ENCODE measurements around the gene NCF4. TPM values are rescaled to one million over a fixed set of nuclear protein-coding genes. Genes with fewer than 3 reads are reported as not detected.
A peak's percentile ranks its signal among the peaks of the same experiment; 100 is the strongest.

Gene NCF4
- total RNA-seq, 2 donors from 2014 or later, result not detected

- Mint-ChIP-seq H3K9me3 (no peaks in the 10 kb centered on the region), H3K4me1 (no peaks in the 10 kb centered on the region), H3K4me3 (no peak overlapping the region), H3K27me3 (ENCODE audit: insufficient read depth) (peaks cover 11% of the 10 kb centered on the region), H3K27ac (no peak overlapping the region), H3K36me3 (ENCODE audit: low read depth) (no peaks in the 10 kb centered on the region)
- H3K9me3 ChIP-seq (ENCODE audit: control insufficient read depth, low read length), result no peaks in the 10 kb centered on the region
- H3K4me1 ChIP-seq (ENCODE audit: control insufficient read depth, insufficient read depth, low read length), result no peaks in the 10 kb centered on the region
- H3K9ac ChIP-seq (ENCODE audit: extremely low read depth, low read length, poor library complexity, severe bottlenecking), result no peak overlapping the region
- H3K27me3 ChIP-seq (ENCODE audit: control insufficient read depth, insufficient read depth, low read length, poor library complexity, severe bottlenecking), result peaks cover 5% of the 10 kb centered on the region
- 96 to 97% methylated on average over 2 to 3 of the region's 3 CpGs for WGBS, 2 experiments (ENCODE audit: insufficient coverage in 1 of 2, insufficient read length in 1 of 2)
- H3K36me3 ChIP-seq (ENCODE audit: control insufficient read depth, insufficient read depth, low read length), result no peaks in the 10 kb centered on the region
- no peak for DNase-seq
- no peak for TF ChIP-seq CTCF (conservative IDR thresholded peaks at IDR 0.05)
- no peak overlapping the region for H3K4me3 ChIP-seq (ENCODE audit: low read length)
- no peak overlapping the region for H3K27ac ChIP-seq (ENCODE audit: low read depth, low read length)
Observed at GRCh38 chr22:36872084-36872483, 11.3 kb downstream of the NCF4 start.

- Mint-ChIP-seq H3K9me3 (no peaks in the 10 kb centered on the region), H3K4me3 (no peak overlapping the region), H3K27ac (no peak overlapping the region), H3K4me1 (peaks cover 4% of the 10 kb centered on the region), H3K27me3 (ENCODE audit: insufficient read depth) (peaks cover 14% of the 10 kb centered on the region), H3K36me3 (ENCODE audit: low read depth) (no peaks in the 10 kb centered on the region)
- H3K4me1 ChIP-seq (ENCODE audit: control insufficient read depth, insufficient read depth, low read length), result no peaks in the 10 kb centered on the region
- H3K9ac ChIP-seq (ENCODE audit: extremely low read depth, low read length, poor library complexity, severe bottlenecking), result no peak overlapping the region
- no peaks in the 10 kb centered on the region for H3K9me3 ChIP-seq (ENCODE audit: control insufficient read depth, low read length)
- peaks cover 5% of the 10 kb centered on the region for H3K27me3 ChIP-seq (ENCODE audit: control insufficient read depth, insufficient read depth, low read length, poor library complexity, severe bottlenecking)
- TF ChIP-seq CTCF (conservative IDR thresholded peaks at IDR 0.05), result no peak
- WGBS, 2 experiments (ENCODE audit: insufficient coverage in 1 of 2, insufficient read length in 1 of 2), result 95 to 96% methylated on average over 2 of the region's 2 CpGs
- no peaks in the 10 kb centered on the region for H3K36me3 ChIP-seq (ENCODE audit: control insufficient read depth, insufficient read depth, low read length)
- no peak overlapping the region for H3K27ac ChIP-seq (ENCODE audit: low read depth, low read length)
- DNase-seq, result no peak
- H3K4me3 ChIP-seq (ENCODE audit: low read length), result no peak overlapping the region
Observed at GRCh38 chr22:36872866-36873498, 12.2 kb downstream of the NCF4 start.

GRCh38 chr22:36873614-36874308, 13.0 kb downstream of the NCF4 start:
- 67 to 91% methylated on average over 1 to 6 of the region's 6 CpGs for WGBS, 2 experiments (ENCODE audit: insufficient coverage in 1 of 2, insufficient read length in 1 of 2)
- no peaks in the 10 kb centered on the region for H3K36me3 ChIP-seq (ENCODE audit: control insufficient read depth, insufficient read depth, low read length)
- no peak overlapping the region for H3K9ac ChIP-seq (ENCODE audit: extremely low read depth, low read length, poor library complexity, severe bottlenecking)
- H3K27me3 ChIP-seq (ENCODE audit: control insufficient read depth, insufficient read depth, low read length, poor library complexity, severe bottlenecking), result peaks cover 5% of the 10 kb centered on the region
- no peak overlapping the region for H3K4me3 ChIP-seq (ENCODE audit: low read length)
- no peak overlapping the region for H3K4me3 Mint-ChIP-seq
- H3K9me3 Mint-ChIP-seq, result no peaks in the 10 kb centered on the region
- peaks cover 12% of the 10 kb centered on the region for H3K27me3 Mint-ChIP-seq (ENCODE audit: insufficient read depth)
- no peaks in the 10 kb centered on the region for H3K36me3 Mint-ChIP-seq (ENCODE audit: low read depth)
- TF ChIP-seq CTCF (conservative IDR thresholded peaks at IDR 0.05), result peak; percentile 69
- H3K27ac ChIP-seq (ENCODE audit: low read depth, low read length), result no peak overlapping the region
- H3K9me3 ChIP-seq (ENCODE audit: control insufficient read depth, low read length), result no peaks in the 10 kb centered on the region
- no peaks in the 10 kb centered on the region for H3K4me1 ChIP-seq (ENCODE audit: control insufficient read depth, insufficient read depth, low read length)
- DNase-seq, result peak; percentile 73
- H3K27ac Mint-ChIP-seq, result no peak overlapping the region
- H3K4me1 Mint-ChIP-seq, result peaks cover 4% of the 10 kb centered on the region

Measured in endodermal cell (in vitro differentiated cells).